CD8-positive, alpha-beta memory T cell (primary cell): ENCODE results near the gene REM2. TPM values are rescaled to one million over a fixed set of nuclear protein-coding genes. Genes with fewer than 3 reads are reported as not detected.
A peak's percentile ranks its signal among the peaks of the same experiment; 100 is the strongest.

Experiments used
- CTCF ChIA-PET: fragments of 350-600 bp; sonication (Branson Sonifier 250); formaldehyde crosslinking; loops from one replicate; lab custom pipeline; 2021; ENCODE audit warnings: antibody characterized with exemption; lab: Charles Lee
- POLR2A ChIA-PET: fragments of 350-600 bp; sonication (Branson Sonifier 250); formaldehyde crosslinking; loops from one replicate; lab custom pipeline; 2021; ENCODE audit warnings: antibody characterized with exemption; lab: Charles Lee
- DNase-seq, 5 donors: peaks; one replicate each; pipeline versions ENCODE4 v3.0.0 to v3.0.0-alpha.2; 2020 to 2022; ENCODE audit warnings: mixed read lengths in 1 of 5
- H3K27ac ChIP-seq: one replicate; pipeline ENCODE4 v1.7.0; 2013; ENCODE audit warnings: low read depth, mild to moderate bottlenecking, low read length, moderate library complexity
- H3K27me3 ChIP-seq: 2 replicates; pipeline ENCODE4 v1.7.0; 2013; ENCODE audit warnings: low read length, mild to moderate bottlenecking; ENCODE audit not compliant: insufficient read depth, poor library complexity, severe bottlenecking
- H3K36me3 ChIP-seq: 2 replicates; pipeline ENCODE4 v1.7.0; 2013; ENCODE audit warnings: mild to moderate bottlenecking, low read length, moderate library complexity; ENCODE audit not compliant: insufficient read depth
- H3K4me1 ChIP-seq: 2 replicates; pipeline ENCODE4 v1.7.0; 2013; ENCODE audit warnings: mild to moderate bottlenecking, low read length, moderate library complexity; ENCODE audit not compliant: insufficient read depth
- H3K4me3 ChIP-seq: 2 replicates; pipeline ENCODE4 v1.7.0; 2013; ENCODE audit warnings: mild to moderate bottlenecking, low read length
- H3K9me3 ChIP-seq: 2 replicates; pipeline ENCODE4 v1.7.0; 2013; ENCODE audit warnings: mild to moderate bottlenecking, low read length
- H3K27ac Mint-ChIP-seq, 8 donors: one replicate each; pipeline ENCODE4 v1.8.0; 2020 to 2021; ENCODE audit warnings: mixed read lengths in 8 of 8, mild to moderate bottlenecking in 6 of 8, inconsistent platforms in 3 of 8, moderate library complexity in 3 of 8
- H3K27me3 Mint-ChIP-seq, 2 donors: one replicate each; pipeline ENCODE4 v1.8.0; 2020 to 2021; ENCODE audit warnings: mixed read lengths in 2 of 2, mild to moderate bottlenecking in 1 of 2, moderate library complexity in 1 of 2
- H3K36me3 Mint-ChIP-seq, 3 donors: one replicate each; pipeline ENCODE4 v1.8.0; 2020 to 2021; ENCODE audit warnings: mixed read lengths in 3 of 3, inconsistent platforms in 1 of 3, mild to moderate bottlenecking in 1 of 3
- H3K4me1 Mint-ChIP-seq, 3 donors: one replicate each; pipeline ENCODE4 v1.8.0; 2020 to 2021; ENCODE audit warnings: mixed read lengths in 3 of 3, inconsistent platforms in 1 of 3, mild to moderate bottlenecking in 1 of 3
- H3K4me3 Mint-ChIP-seq, 7 donors: one replicate each; pipeline ENCODE4 v1.8.0; 2020 to 2021; ENCODE audit warnings: mixed read lengths in 7 of 7, mild to moderate bottlenecking in 6 of 7, moderate library complexity in 4 of 7, inconsistent platforms in 2 of 7
- H3K9me3 Mint-ChIP-seq, 5 donors: one replicate each; pipeline ENCODE4 v1.8.0; 2020 to 2022; ENCODE audit warnings: mixed read lengths in 5 of 5, mild to moderate bottlenecking in 3 of 5, moderate library complexity in 2 of 5, inconsistent platforms in 1 of 5
- polyA plus RNA-seq: library from polyadenylated mRNA; unstranded; fragments of 300-500 nt; fragmentation: Illumina TruSeq; gene quantifications from one replicate; pipeline ENCODE4 v1.2.3, GENCODE V29; 2021
- total RNA-seq, 2 experiments: library from RNA; stranded (reverse); gene quantifications; one replicate each; pipeline ENCODE4 v1.2.3, GENCODE V29; 2021

Gene REM2
- total and polyA plus RNA-seq, 3 experiments from 2014 or later, result 0.33 to 1.0 (median 0.33) TPM

DNA sequence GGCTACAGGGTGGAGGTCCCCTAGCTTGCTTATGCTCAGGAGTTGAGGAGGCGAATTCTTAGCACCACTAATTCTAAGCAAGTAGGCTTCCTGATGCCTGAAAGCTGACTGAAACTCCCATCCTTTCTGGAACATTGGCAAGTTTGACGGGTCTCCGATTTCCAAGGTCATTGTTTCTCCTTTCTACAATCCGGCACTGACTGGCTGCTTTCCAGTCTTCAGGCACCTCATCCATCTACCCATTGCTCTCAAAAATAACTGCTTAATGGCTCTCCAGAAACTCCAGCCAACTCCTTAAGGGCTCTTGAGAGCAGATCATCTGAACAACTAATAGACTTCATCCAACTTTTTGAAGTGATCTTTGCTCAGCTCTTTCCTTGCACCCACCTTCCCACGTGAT, 13.3 kb downstream of the REM2 start:
- H3K27ac Mint-ChIP-seq, result peak overlapping the region in 3 of 8 donors; percentile 11 to 30 (median 29)
- no peak overlapping the region for H3K4me3 Mint-ChIP-seq
- POLR2A ChIA-PET, result no interaction called here
- Histone ChIP-seq H3K9me3 (no peaks in the 10 kb centered on the region), H3K4me3 (no peak overlapping the region), H3K27me3 (no peaks in the 10 kb centered on the region), H3K27ac (no peak overlapping the region), H3K4me1 (peaks cover 7% of the 10 kb centered on the region), H3K36me3 (peaks cover 4% of the 10 kb centered on the region)
- no peaks in the 10 kb centered on the region for H3K9me3 Mint-ChIP-seq
- peaks cover 0 to 21% (median 3%) of the 10 kb centered on the region in 3 donors for H3K36me3 Mint-ChIP-seq
- DNase-seq, result no peak
- H3K27me3 Mint-ChIP-seq, result no peaks in the 10 kb centered on the region
- H3K4me1 Mint-ChIP-seq, result peaks cover 5 to 10% (median 5%) of the 10 kb centered on the region in 3 donors
- CTCF ChIA-PET, result interaction anchor here (1.0 to 2.5 kb wide), 9 partner anchors 11 to 339 kb away, joined by 3 to 15 read pairs (median 4); partner anchors contain the start of gene LRP10

DNA sequence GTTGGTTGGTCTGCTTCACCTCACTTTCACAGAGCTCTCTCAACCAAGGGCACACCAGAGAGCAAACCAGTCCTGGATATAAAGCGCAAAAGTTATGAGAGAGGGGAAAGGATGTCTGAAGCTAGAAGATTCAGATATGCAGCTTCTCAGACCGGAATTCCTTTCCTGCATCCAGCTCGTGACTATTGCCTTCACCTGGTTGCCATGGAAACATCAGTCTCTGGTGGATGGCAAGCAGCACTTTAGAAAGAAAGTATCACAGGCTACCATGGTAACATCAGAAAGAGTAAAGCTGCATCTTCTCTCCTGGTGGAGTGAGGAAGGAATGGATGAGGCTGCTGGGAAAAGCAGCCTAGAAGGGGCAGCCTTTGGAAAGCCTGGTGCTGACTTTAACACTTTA, 13.7 kb downstream of the REM2 start:
- no peaks in the 10 kb centered on the region for H3K9me3 Mint-ChIP-seq
- H3K27ac Mint-ChIP-seq, result peak overlapping the region in 2 of 8 donors; percentile 29 to 30
- H3K27me3 Mint-ChIP-seq, result no peaks in the 10 kb centered on the region
- H3K27me3 ChIP-seq, result no peaks in the 10 kb centered on the region
- H3K4me3 Mint-ChIP-seq, result no peak overlapping the region
- ChIA-PET POLR2A (no interaction called here), CTCF (interaction anchor here (1.0 to 2.5 kb wide), 7 partner anchors 11 to 340 kb away, joined by 3 to 15 read pairs (median 5); partner anchors contain the start of gene LRP10)
- no peak overlapping the region for H3K4me3 ChIP-seq
- H3K36me3 Mint-ChIP-seq, result peaks cover 0 to 25% (median 3%) of the 10 kb centered on the region in 3 donors
- no peak for DNase-seq
- H3K4me1 ChIP-seq, result peaks cover 7% of the 10 kb centered on the region
- H3K9me3 ChIP-seq, result no peaks in the 10 kb centered on the region
- H3K36me3 ChIP-seq, result peaks cover 8% of the 10 kb centered on the region
- peaks cover 5 to 10% (median 5%) of the 10 kb centered on the region in 3 donors for H3K4me1 Mint-ChIP-seq
- no peak overlapping the region for H3K27ac ChIP-seq

DNA sequence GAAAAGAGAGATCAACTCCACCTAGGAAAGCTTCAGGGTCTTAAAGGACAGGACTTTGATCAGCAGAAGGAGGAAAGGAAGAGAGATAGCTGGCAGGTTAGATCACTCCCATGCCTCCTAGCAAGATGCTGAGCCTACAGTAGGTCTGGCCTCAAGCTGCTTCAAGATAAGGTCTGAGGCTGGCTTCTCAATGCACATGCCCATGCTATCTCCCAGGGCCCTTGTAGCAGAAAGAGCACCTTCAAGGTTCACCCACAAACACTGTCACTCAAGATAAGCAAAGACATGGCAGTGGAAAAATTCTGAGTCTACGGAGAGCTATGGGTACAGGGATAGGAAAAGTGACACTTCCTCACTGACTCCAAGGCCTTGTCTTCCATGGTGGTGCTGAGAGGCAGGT, 14.3 kb downstream of the REM2 start:
- peaks cover 0 to 30% (median 7%) of the 10 kb centered on the region in 3 donors for H3K36me3 Mint-ChIP-seq

DNA sequence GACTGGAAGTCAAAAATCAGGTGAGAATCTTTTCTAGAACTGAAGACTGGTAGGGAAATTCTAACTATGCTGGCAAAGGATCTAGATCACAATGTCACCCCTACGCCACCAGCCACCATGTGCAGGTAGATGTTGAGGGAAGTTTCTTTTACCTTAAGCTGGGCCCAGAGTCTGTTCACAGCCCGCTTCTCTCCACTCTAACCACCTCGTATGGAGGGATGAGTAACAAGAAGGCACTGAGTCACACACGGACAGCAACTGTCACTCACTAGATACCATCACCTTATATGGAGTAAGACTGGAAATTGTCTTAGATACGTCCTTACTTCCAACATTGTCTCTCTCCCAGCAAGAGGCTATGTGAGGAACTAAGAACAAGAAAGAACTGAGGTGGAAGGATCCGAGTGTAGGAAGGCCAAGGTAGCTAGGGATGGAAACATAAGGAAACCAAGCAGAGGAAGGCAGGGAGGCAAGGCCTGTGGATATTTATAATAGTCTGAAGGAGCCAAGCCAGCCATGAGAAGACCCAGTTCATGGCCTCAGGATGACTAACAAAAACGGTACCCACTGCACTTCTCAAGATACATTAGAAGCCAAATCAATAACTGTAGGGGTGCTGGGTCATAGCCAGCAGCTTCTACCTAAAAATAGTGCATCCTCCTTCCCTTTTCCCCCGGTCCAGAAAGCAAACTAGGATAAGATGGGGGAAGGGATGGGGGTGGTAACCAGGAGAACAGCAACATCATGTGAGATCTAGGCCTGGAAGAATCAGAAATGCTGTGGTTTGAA, 15.5 kb downstream of the REM2 start:
- H3K27ac ChIP-seq, result peak overlapping the region; percentile 26
- no peak overlapping the region for H3K4me3 ChIP-seq
- Mint-ChIP-seq H3K27me3 (no peaks in the 10 kb centered on the region), H3K27ac (peak overlapping the region in 2 of 8 donors; percentile 40 to 46), H3K4me1 (peaks cover 5 to 10% (median 5%) of the 10 kb centered on the region in 3 donors), H3K9me3 (no peaks in the 10 kb centered on the region), H3K4me3 (no peak overlapping the region), H3K36me3 (peaks cover 0 to 35% (median 8%) of the 10 kb centered on the region in 3 donors)
- H3K27me3 ChIP-seq, result no peaks in the 10 kb centered on the region
- peaks cover 7% of the 10 kb centered on the region for H3K4me1 ChIP-seq
- no peak for DNase-seq
- CTCF ChIA-PET, result interaction anchor here (2.3 to 6.4 kb wide), 4 partner anchors 11 to 328 kb away, joined by 14 to 70 read pairs (median 32); partner anchors contain the start of gene REM2
- POLR2A ChIA-PET, result no interaction called here
- H3K9me3 ChIP-seq, result no peaks in the 10 kb centered on the region
- peaks cover 22% of the 10 kb centered on the region for H3K36me3 ChIP-seq

More for the DNA sequence above, 14.3 kb downstream of the REM2 start:
- ChIA-PET CTCF (interaction anchor here (1.9 to 2.5 kb wide), 4 partner anchors 25 to 74 kb away, joined by 5 to 15 read pairs (median 11); partner anchors contain the start of gene LRP10), POLR2A (no interaction called here)
- Mint-ChIP-seq H3K9me3 (no peaks in the 10 kb centered on the region), H3K27me3 (no peaks in the 10 kb centered on the region), H3K4me1 (peaks cover 5 to 10% (median 5%) of the 10 kb centered on the region in 3 donors), H3K27ac (peak overlapping the region in 2 of 8 donors; percentile 32 to 36), H3K4me3 (no peak overlapping the region)
- Histone ChIP-seq H3K36me3 (peaks cover 14% of the 10 kb centered on the region), H3K9me3 (no peaks in the 10 kb centered on the region), H3K27ac (no peak overlapping the region), H3K4me1 (peaks cover 7% of the 10 kb centered on the region), H3K27me3 (no peaks in the 10 kb centered on the region), H3K4me3 (no peak overlapping the region)
- no peak for DNase-seq

DNA sequence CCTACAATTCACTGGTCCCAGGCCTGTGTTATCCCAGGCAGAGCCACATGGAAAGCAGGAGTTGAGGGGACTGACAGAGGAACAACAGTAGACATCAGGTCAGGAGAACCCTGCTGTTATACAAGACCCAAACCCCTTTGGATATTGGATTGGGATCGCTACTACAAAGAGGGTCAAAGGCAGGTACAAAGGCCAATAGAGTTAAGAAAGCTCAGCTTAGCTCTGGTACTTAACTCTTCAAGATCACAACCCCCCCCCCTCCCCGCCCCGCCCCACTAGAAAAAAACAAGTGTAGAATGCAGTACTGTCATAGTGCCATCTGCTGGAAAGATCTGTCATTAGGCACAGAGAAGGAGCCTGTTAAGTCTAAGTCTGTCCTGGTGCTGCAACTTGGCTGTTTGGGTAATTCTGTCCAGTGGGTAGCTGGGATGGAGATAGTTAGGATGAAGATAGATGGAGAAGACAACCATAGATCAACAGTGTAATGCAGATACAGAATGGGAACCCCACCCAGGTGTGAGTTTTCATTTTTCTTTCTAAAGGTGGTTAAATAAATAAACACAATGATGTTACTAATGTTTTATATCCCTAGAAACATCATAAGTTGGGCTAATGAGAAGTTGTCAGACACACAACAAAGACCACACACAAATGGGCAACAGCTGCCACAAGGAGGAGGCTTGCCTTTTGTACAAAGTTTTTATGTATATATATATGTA, 17.2 kb downstream of the REM2 start:
- H3K9me3 Mint-ChIP-seq, result no peaks in the 10 kb centered on the region
- no peak overlapping the region for H3K27ac ChIP-seq

DNA sequence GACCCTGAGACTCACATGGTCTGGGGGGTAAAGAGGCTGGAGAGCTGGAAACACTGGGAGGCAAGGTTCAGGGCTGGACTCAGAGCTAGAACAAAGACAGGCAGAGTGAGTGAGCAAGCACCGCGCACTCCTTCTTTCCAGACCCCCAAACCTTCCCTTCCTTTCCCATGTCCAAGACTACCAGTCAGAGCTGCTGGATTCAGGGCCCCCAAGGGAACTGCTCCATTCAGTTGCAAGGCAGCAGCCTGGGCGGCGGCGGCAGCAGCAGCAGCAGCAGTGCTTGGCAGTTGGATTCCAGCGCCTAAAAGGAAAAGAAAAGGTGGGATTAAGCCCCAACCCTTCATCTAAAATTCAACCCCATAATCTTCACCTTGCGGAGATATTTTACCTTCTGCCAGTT, 18.8 kb downstream of the REM2 start:
- Mint-ChIP-seq H3K27ac (peak overlapping the region in 3 of 8 donors; percentile 6 to 71 (median 34)), H3K27me3 (no peaks in the 10 kb centered on the region), H3K9me3 (no peaks in the 10 kb centered on the region), H3K4me1 (peaks cover 5 to 10% (median 5%) of the 10 kb centered on the region in 3 donors), H3K36me3 (peaks cover 20 to 66% (median 27%) of the 10 kb centered on the region in 3 donors), H3K4me3 (no peak overlapping the region)
- no peak for DNase-seq
- Histone ChIP-seq H3K4me1 (peaks cover 7% of the 10 kb centered on the region), H3K36me3 (peaks cover 52% of the 10 kb centered on the region), H3K4me3 (no peak overlapping the region), H3K27ac (no peak overlapping the region), H3K9me3 (no peaks in the 10 kb centered on the region), H3K27me3 (no peaks in the 10 kb centered on the region)
- ChIA-PET CTCF (interaction anchor here (0.8 to 6.4 kb wide), 7 partner anchors 9 to 332 kb away, joined by 3 to 70 read pairs (median 25); partner anchors contain the start of gene LRP10), POLR2A (interaction anchor here (0.6 to 1.0 kb wide), 2 partner anchors 16 to 29 kb away, joined by 3 read pairs; no protein-coding TSS in a partner anchor)

More for the DNA sequence above, 17.2 kb downstream of the REM2 start:
- no peaks in the 10 kb centered on the region for H3K27me3 Mint-ChIP-seq
- peaks cover 12 to 50% (median 19%) of the 10 kb centered on the region in 3 donors for H3K36me3 Mint-ChIP-seq
- DNase-seq, result peak in 2 of 5 donors; percentile 49 to 57
- H3K27ac Mint-ChIP-seq, result peak overlapping the region in 6 of 8 donors; percentile 0 to 65 (median 26)
- POLR2A ChIA-PET, result interaction anchor here (0.6 to 1.0 kb wide), 3 partner anchors 85 to 906 kb away, joined by 3 to 5 read pairs (median 3); no protein-coding TSS in a partner anchor
- no peak overlapping the region for H3K4me3 Mint-ChIP-seq
- peaks cover 5 to 10% (median 5%) of the 10 kb centered on the region in 3 donors for H3K4me1 Mint-ChIP-seq
- no peaks in the 10 kb centered on the region for H3K27me3 ChIP-seq
- peaks cover 7% of the 10 kb centered on the region for H3K4me1 ChIP-seq
- no peaks in the 10 kb centered on the region for H3K9me3 ChIP-seq
- CTCF ChIA-PET, result interaction anchor here (0.6 to 6.4 kb wide), 19 partner anchors 12 to 344 kb away, joined by 3 to 70 read pairs (median 4); partner anchors contain the start of genes LRP10, RBM23 and REM2
- H3K36me3 ChIP-seq, result peaks cover 40% of the 10 kb centered on the region
- H3K4me3 ChIP-seq, result no peak overlapping the region

DNA sequence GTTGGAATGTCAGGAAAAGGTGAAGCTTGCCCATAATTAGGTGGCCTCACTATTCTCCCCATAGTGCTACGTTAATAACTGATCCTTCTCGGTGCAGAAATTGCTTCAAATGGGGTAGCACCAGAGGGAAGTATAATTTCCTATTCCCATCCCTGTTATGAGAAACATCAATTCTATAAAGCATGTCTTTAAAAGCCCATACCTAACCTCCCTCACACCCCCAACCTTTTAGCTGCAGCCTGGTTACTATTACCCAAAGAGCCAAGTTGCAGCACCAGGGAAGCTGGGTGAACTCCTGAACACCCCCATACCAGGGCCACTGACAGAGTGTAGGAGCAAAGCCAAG, 20.7 kb downstream of the REM2 start:
- Histone ChIP-seq H3K27ac (no peak overlapping the region), H3K4me3 (no peak overlapping the region), H3K36me3 (peaks cover 54% of the 10 kb centered on the region), H3K4me1 (peaks cover 7% of the 10 kb centered on the region), H3K9me3 (no peaks in the 10 kb centered on the region), H3K27me3 (no peaks in the 10 kb centered on the region)
- H3K27ac Mint-ChIP-seq, result peak overlapping the region in 1 of 8 donors; percentile 66
- ChIA-PET POLR2A (interaction anchor here (1.1 kb wide), 1 partner anchor 15 kb away, joined by 3 read pairs; the partner anchor contains the start of gene RBM23), CTCF (interaction anchor here (0.7 to 6.4 kb wide), 7 partner anchors 16 to 342 kb away, joined by 3 to 70 read pairs (median 9); partner anchors contain the start of gene LRP10)
- H3K27me3 Mint-ChIP-seq, result no peaks in the 10 kb centered on the region
- H3K4me1 Mint-ChIP-seq, result peaks cover 5 to 10% (median 8%) of the 10 kb centered on the region in 3 donors
- H3K9me3 Mint-ChIP-seq, result no peaks in the 10 kb centered on the region
- peaks cover 20 to 75% (median 30%) of the 10 kb centered on the region in 3 donors for H3K36me3 Mint-ChIP-seq
- DNase-seq, result no peak
- H3K4me3 Mint-ChIP-seq, result no peak overlapping the region
